OCI-LY7 (cell line): ENCODE measurements around the gene MKRN1. TPM values are rescaled to one million over a fixed set of nuclear protein-coding genes. Genes with fewer than 3 reads are reported as not detected.

Experiments
- BruUV-seq: library from RNA; stranded (reverse); fragments of 400-500 nt; replicated peaks from 2 replicates; lab custom pipeline; 2021; lab: Mats Ljungman, UMichigan
- CTCF ChIA-PET: fragments of 300-600 bp; sonication (Branson Sonifier 250); formaldehyde crosslinking; loops from one replicate; lab custom pipeline; 2022; ENCODE audit warnings: antibody characterized with exemption; ENCODE audit not compliant: unreplicated experiment; lab: Charles Lee
- POLR2A ChIA-PET: fragments of 300-600 bp; sonication (Branson Sonifier 250); formaldehyde crosslinking; loops from one replicate; lab custom pipeline; 2022; ENCODE audit warnings: antibody characterized with exemption; lab: Charles Lee
- DNase-seq: peaks from one replicate; pipeline ENCODE4 v3.0.0-alpha.2; 2015; ENCODE audit warnings: low spot score
- H2AFZ ChIP-seq: fragments of 200-600 bp; sonication (generic), shearing (Covaris generic); 2 replicates; pipeline ENCODE4 v1.6.1; 2014; ENCODE audit warnings: mild to moderate bottlenecking, antibody characterized with exemption, low read length, moderate library complexity
- H3K27ac ChIP-seq: fragments of 200-600 bp; sonication (generic); 2 replicates; pipeline ENCODE4 v1.5.1; 2014; ENCODE audit warnings: mixed run types, low read depth, mild to moderate bottlenecking, moderate library complexity, low read length, inconsistent platforms; ENCODE audit not compliant: poor library complexity, severe bottlenecking
- H3K36me3 ChIP-seq: fragments of 200-600 bp; sonication (generic); 2 replicates; pipeline ENCODE4 v1.6.1; 2014; ENCODE audit warnings: mild to moderate bottlenecking, antibody characterized with exemption, low read length, moderate library complexity, mixed read lengths; ENCODE audit not compliant: insufficient read depth
- H3K4me1 ChIP-seq: fragments of 200-600 bp; sonication (generic); 2 replicates; pipeline ENCODE4 v1.5.1; 2014; ENCODE audit warnings: mild to moderate bottlenecking, low read length; ENCODE audit not compliant: insufficient read depth, poor library complexity, severe bottlenecking
- H3K4me2 ChIP-seq: fragments of 200-600 bp; sonication (generic); 2 replicates; pipeline ENCODE4 v1.6.1; 2014; ENCODE audit warnings: mild to moderate bottlenecking, low read length
- H3K4me3 ChIP-seq: fragments of 200-600 bp; sonication (generic); 2 replicates; pipeline ENCODE4 v1.5.1; 2014; ENCODE audit warnings: mild to moderate bottlenecking, low read depth, low read length; ENCODE audit not compliant: poor library complexity, severe bottlenecking
- H3K79me2 ChIP-seq: fragments of 200-600 bp; sonication (generic); 2 replicates; pipeline ENCODE4 v1.6.1; 2016; ENCODE audit warnings: low read depth, mild to moderate bottlenecking, low read length, moderate library complexity, mixed read lengths; ENCODE audit not compliant: insufficient read depth
- H3K9me2 ChIP-seq: fragments of 200-600 bp; sonication (generic); 2 replicates; pipeline ENCODE4 v1.6.1; 2016; ENCODE audit warnings: mild to moderate bottlenecking, low read length, mixed read lengths; ENCODE audit not compliant: insufficient read depth
- H3K9me3 ChIP-seq: fragments of 200-600 bp; sonication (generic); 2 replicates; pipeline ENCODE4 v1.6.1; 2014; ENCODE audit warnings: mild to moderate bottlenecking, mixed run types, low read length, mixed read lengths
- H4K20me1 ChIP-seq: fragments of 200-600 bp; sonication (generic); 2 replicates; pipeline ENCODE4 v1.6.1; 2014; ENCODE audit warnings: mild to moderate bottlenecking, antibody characterized with exemption, low read length, moderate library complexity, mixed read lengths; ENCODE audit not compliant: insufficient read depth
- EZH2phosphoT487 ChIP-seq: fragments of 200-600 bp; sonication (generic); IDR thresholded peaks from 2 replicates; pipeline ENCODE4 v1.6.1; 2018; ENCODE audit warnings: low read depth, borderline replicate concordance, mild to moderate bottlenecking, mixed run types, antibody characterized with exemption, low read length, moderate library complexity, mixed read lengths
- intact Hi-C: fragments of 100-400 bp; cut with micrococcal nuclease; formaldehyde crosslinking; loops from one replicate; pipeline ENCODE4 v1.10.0; 2022; ENCODE audit not compliant: unreplicated experiment
- total RNA-seq, 2 experiments: library from RNA; depleted of rRNA in 1 of 2; stranded (reverse); fragments of >200 nt in 1 of 2; shearing (Covaris generic) in 1 of 2; gene quantifications; 2 replicates each; pipeline ENCODE4 v1.2.3, GENCODE V29; 2014 to 2022
- TF ChIP-seq, protein P1 (sequence below): fragments of 200-600 bp; sonication (generic); conservative IDR thresholded peaks from 2 replicates; pipeline ENCODE4 v1.5.1; 2014; ENCODE audit warnings: mild to moderate bottlenecking, antibody characterized with exemption, low read length, moderate library complexity, mixed read lengths

The MKRN1 gene
- total RNA-seq, 2 experiments from 2014 or later, result 26.4 to 48.0 TPM

DNA sequence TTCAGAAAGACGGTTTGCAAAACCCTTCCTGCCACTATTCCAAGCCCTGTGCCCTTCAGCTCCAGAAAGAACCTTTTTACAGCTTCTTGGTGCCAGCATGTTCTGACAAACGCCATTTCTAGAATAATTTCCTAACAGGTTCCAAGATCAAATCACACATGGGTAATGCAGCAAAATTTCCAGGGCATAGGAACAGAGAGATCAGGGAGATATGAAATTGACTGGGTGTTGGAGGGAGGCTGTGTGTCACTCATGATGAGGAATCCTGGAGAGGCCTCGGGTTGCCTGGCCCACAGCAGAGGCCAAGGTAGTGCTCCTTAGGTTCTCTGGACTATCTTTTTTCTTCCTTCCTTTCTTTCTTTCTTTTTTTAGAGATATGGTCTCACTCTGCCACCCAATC, 45.9 kb downstream of the MKRN1 start:
- Histone ChIP-seq H4K20me1 (no peaks in the 10 kb centered on the region), H3K79me2 (no peaks in the 10 kb centered on the region), H3K9me3 (no peaks in the 10 kb centered on the region), H3K9me2 (no peaks in the 10 kb centered on the region), H3K4me2 (no peak overlapping the region), H3K4me3 (no peak overlapping the region), H3K36me3 (no peaks in the 10 kb centered on the region), H3K4me1 (no peaks in the 10 kb centered on the region), H3K27ac (no peak overlapping the region), H2AFZ (no peak overlapping the region)
- CTCF ChIA-PET, result no interaction called here
- TF ChIP-seq, protein P1, sequence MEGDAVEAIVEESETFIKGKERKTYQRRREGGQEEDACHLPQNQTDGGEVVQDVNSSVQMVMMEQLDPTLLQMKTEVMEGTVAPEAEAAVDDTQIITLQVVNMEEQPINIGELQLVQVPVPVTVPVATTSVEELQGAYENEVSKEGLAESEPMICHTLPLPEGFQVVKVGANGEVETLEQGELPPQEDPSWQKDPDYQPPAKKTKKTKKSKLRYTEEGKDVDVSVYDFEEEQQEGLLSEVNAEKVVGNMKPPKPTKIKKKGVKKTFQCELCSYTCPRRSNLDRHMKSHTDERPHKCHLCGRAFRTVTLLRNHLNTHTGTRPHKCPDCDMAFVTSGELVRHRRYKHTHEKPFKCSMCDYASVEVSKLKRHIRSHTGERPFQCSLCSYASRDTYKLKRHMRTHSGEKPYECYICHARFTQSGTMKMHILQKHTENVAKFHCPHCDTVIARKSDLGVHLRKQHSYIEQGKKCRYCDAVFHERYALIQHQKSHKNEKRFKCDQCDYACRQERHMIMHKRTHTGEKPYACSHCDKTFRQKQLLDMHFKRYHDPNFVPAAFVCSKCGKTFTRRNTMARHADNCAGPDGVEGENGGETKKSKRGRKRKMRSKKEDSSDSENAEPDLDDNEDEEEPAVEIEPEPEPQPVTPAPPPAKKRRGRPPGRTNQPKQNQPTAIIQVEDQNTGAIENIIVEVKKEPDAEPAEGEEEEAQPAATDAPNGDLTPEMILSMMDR, result no peak
- TF ChIP-seq EZH2phosphoT487, result no peak
- intact Hi-C loops, result no loop called here
- POLR2A ChIA-PET, result no interaction called here
- no peak for DNase-seq
- no TSS peak for BruUV-seq

DNA sequence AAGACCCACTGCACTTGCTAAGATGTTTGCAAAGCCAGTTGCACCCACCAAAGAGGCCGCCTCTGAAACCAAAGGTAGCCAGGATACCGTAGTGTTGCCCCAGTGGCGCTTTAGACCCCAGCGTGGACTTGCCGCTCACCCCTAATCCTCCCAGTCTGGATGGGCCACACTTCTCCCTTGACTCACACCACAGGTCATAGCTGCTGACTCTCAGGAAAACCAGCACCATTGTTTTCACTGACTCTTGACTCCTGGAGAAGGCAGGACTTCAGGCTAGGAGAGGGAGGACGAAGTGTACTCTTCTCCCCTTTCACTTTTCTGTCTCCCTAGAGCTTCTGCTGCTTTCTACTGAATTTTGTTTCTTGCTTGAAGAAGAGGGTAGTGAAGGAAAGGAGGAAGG, 53.2 kb downstream of the MKRN1 start:
- no peak overlapping the region for H3K4me3 ChIP-seq
- H3K4me1 ChIP-seq, result no peaks in the 10 kb centered on the region
- BruUV-seq, result no TSS peak
- H3K27ac ChIP-seq, result no peak overlapping the region
- intact Hi-C loops, result no loop called here
- CTCF ChIA-PET, result no interaction called here
- H3K9me3 ChIP-seq, result no peaks in the 10 kb centered on the region
- H2AFZ ChIP-seq, result no peak overlapping the region
- no peaks in the 10 kb centered on the region for H3K79me2 ChIP-seq
- DNase-seq, result no peak
- POLR2A ChIA-PET, result no interaction called here
- H3K9me2 ChIP-seq, result no peaks in the 10 kb centered on the region
- TF ChIP-seq, protein P1, result no peak
- no peak for TF ChIP-seq EZH2phosphoT487
- no peaks in the 10 kb centered on the region for H3K36me3 ChIP-seq
- H4K20me1 ChIP-seq, result no peaks in the 10 kb centered on the region
- no peak overlapping the region for H3K4me2 ChIP-seq

DNA sequence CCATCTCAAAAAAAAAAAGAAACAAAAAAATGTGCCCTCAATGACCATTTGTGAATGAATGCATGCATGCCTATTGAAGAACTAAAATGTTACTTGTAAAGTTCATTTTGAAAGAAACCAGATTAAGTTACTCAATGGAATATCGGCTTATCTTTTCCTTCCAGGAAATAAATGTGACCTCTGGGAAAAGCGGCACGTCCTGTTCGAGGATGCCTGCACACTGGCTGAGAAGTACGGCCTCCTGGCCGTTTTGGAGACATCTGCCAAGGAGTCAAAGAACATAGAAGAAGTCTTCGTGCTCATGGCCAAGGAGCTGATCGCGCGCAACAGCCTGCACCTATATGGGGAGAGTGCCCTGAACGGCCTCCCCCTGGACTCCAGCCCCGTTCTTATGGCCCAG, 53.6 kb downstream of the MKRN1 start:
- Histone ChIP-seq H3K9me3 (no peaks in the 10 kb centered on the region), H3K9me2 (no peaks in the 10 kb centered on the region), H3K4me1 (no peaks in the 10 kb centered on the region), H3K79me2 (no peaks in the 10 kb centered on the region), H3K27ac (no peak overlapping the region), H3K4me3 (no peak overlapping the region), H4K20me1 (no peaks in the 10 kb centered on the region), H3K4me2 (no peak overlapping the region), H2AFZ (no peak overlapping the region), H3K36me3 (no peaks in the 10 kb centered on the region)
- DNase-seq, result no peak
- intact Hi-C loops, result no loop called here
- TF ChIP-seq, protein P1, result no peak
- POLR2A ChIA-PET, result no interaction called here
- BruUV-seq, result no TSS peak
- CTCF ChIA-PET, result no interaction called here
